H1 (cell line): ENCODE measurements around the gene TIGIT. TPM values are rescaled to one million over a fixed set of nuclear protein-coding genes. Genes with fewer than 3 reads are reported as not detected.

Source experiments
- CTCF ChIA-PET: fragments of 300-600 bp; sonication (Branson Sonifier 250); formaldehyde crosslinking; loops from one replicate; lab custom pipeline; 2021; ENCODE audit not compliant: partially characterized antibody; lab: Charles Lee
- POLR2A ChIA-PET: fragments of 300-600 bp; sonication (Branson Sonifier 250); formaldehyde crosslinking; loops from one replicate; lab custom pipeline; 2021; ENCODE audit warnings: inconsistent platforms; ENCODE audit not compliant: partially characterized antibody; lab: Charles Lee
- DNase-seq, 2 experiments: peaks; one replicate each; pipeline versions ENCODE4 v3.0.0 to v3.0.0-alpha.2; 2010 to 2022; ENCODE audit warnings: low spot score in 2 of 2, low read depth in 1 of 2, mixed read lengths in 1 of 2
- FAIRE-seq: peaks from 2 replicates; lab custom pipeline; 2011; peaks lifted over from hg19 to GRCh38; lab: Jason Lieb, UNC
- H2AFZ ChIP-seq: 2 replicates; pipeline ENCODE4 v1.8.1; 2012; ENCODE audit warnings: low read length, inconsistent platforms
- H2AK5ac ChIP-seq: 2 replicates; pipeline ENCODE4 v1.6.1; 2013; ENCODE audit warnings: low read depth, low read length
- H2BK120ac ChIP-seq: replicated peaks from 2 replicates; pipeline ENCODE3; 2013; ENCODE audit warnings: low read depth, low read length, inconsistent platforms
- H2BK12ac ChIP-seq: 2 replicates; pipeline ENCODE4 v1.6.1; 2013; ENCODE audit warnings: low read depth, low read length
- H2BK15ac ChIP-seq: 2 replicates; pipeline ENCODE4 v1.6.1; 2013; ENCODE audit warnings: low read length
- H2BK20ac ChIP-seq: 2 replicates; pipeline ENCODE4 v1.6.1; 2013; ENCODE audit warnings: low read length
- H2BK5ac ChIP-seq: 2 replicates; pipeline ENCODE4 v1.6.1; 2013; ENCODE audit warnings: low read depth, low read length
- H3K14ac ChIP-seq: 2 replicates; pipeline ENCODE4 v1.6.1; 2013; ENCODE audit warnings: inconsistent platforms; ENCODE audit not compliant: insufficient read length
- H3K18ac ChIP-seq: 2 replicates; pipeline ENCODE4 v1.6.1; 2013; ENCODE audit warnings: low read length; ENCODE audit errors: extremely low read depth
- H3K23ac ChIP-seq: 2 replicates; pipeline ENCODE4 v1.6.1; 2013; ENCODE audit warnings: inconsistent platforms; ENCODE audit not compliant: insufficient read length
- H3K23me2 ChIP-seq: 2 replicates; pipeline ENCODE4 v1.6.1; 2013; ENCODE audit warnings: low read depth, low read length
- H3K27ac ChIP-seq: 2 replicates; pipeline ENCODE4 v1.6.1; 2011; ENCODE audit warnings: low read depth, low read length, inconsistent platforms
- H3K27me3 ChIP-seq, 4 experiments: replicated peaks in 1 of 4; 1 replicate in 1 of 4; 2 replicates in 3 of 4; pipeline versions ENCODE4 v1.6.1 to v1.8.1; 2011 to 2013; ENCODE audit warnings: low read length in 3 of 4, mild to moderate bottlenecking in 3 of 4, inconsistent platforms in 2 of 4, mixed read lengths in 2 of 4, moderate library complexity in 1 of 4; ENCODE audit not compliant: control insufficient read depth in 3 of 4, insufficient read depth in 3 of 4; ENCODE audit errors: extremely low read depth in 1 of 4
- H3K36me3 ChIP-seq, 4 experiments: 2 replicates each; pipeline versions ENCODE4 v1.6.1 to v1.8.1; 2011 to 2013; ENCODE audit warnings: mild to moderate bottlenecking in 4 of 4, low read length in 3 of 4, moderate library complexity in 2 of 4, control low read depth in 1 of 4, inconsistent platforms in 1 of 4; ENCODE audit not compliant: insufficient read depth in 4 of 4, control insufficient read depth in 2 of 4
- H3K4ac ChIP-seq: replicated peaks from 2 replicates; pipeline ENCODE3; 2013; ENCODE audit warnings: low read length, low read depth, mixed read lengths, inconsistent platforms; ENCODE audit not compliant: insufficient read length
- H3K4me1 ChIP-seq, 4 experiments: replicated peaks in 1 of 4; 1 replicate in 1 of 4; 2 replicates in 3 of 4; pipeline versions ENCODE4 v1.6.1 to v1.8.1; 2011 to 2013; ENCODE audit warnings: low read length in 3 of 4, inconsistent platforms in 2 of 4, mixed read lengths in 1 of 4; ENCODE audit not compliant: insufficient read depth in 4 of 4, control insufficient read depth in 3 of 4
- H3K4me2 ChIP-seq, 2 experiments: 2 replicates each; pipeline versions ENCODE4 v1.6.1 to v1.8.1; 2011 to 2013; ENCODE audit warnings: low read depth in 2 of 2, low read length in 2 of 2, control low read depth in 1 of 2, inconsistent platforms in 1 of 2, mild to moderate bottlenecking in 1 of 2; ENCODE audit not compliant: insufficient read depth in 1 of 2
- H3K4me3 ChIP-seq, 4 experiments: fragments of 200-600, 300-600 bp in 1 of 4; sonication (generic), shearing (Covaris generic), sonication (Bioruptor Twin) in 1 of 4; 2 replicates each; pipeline versions ENCODE4 v1.5.1 to v1.8.1; 2011 to 2016; ENCODE audit warnings: low read length in 4 of 4, low read depth in 3 of 4, control low read depth in 2 of 4, inconsistent platforms in 2 of 4, mild to moderate bottlenecking in 2 of 4, mixed read lengths in 1 of 4, moderate library complexity in 1 of 4; ENCODE audit not compliant: insufficient read depth in 2 of 4; ENCODE audit errors: extremely low read depth in 1 of 4
- H3K56ac ChIP-seq: replicated peaks from 2 replicates; pipeline ENCODE3; 2013; ENCODE audit warnings: low read depth, mild to moderate bottlenecking, mixed read lengths, low read length, inconsistent platforms; ENCODE audit not compliant: insufficient read length
- H3K79me1 ChIP-seq: 2 replicates; pipeline ENCODE4 v1.6.1; 2013; ENCODE audit warnings: low read depth, low read length, control low read depth
- H3K79me2 ChIP-seq, 2 experiments: 2 replicates each; pipeline versions ENCODE4 v1.6.1 to v1.8.1; 2012 to 2013; ENCODE audit warnings: low read length in 2 of 2, mild to moderate bottlenecking in 2 of 2, inconsistent platforms in 1 of 2; ENCODE audit not compliant: insufficient read depth in 2 of 2, control insufficient read depth in 1 of 2
- H3K9ac ChIP-seq, 4 experiments: replicated peaks in 1 of 4; 1 replicate in 1 of 4; 2 replicates in 3 of 4; pipeline versions ENCODE4 v1.6.1 to v1.8.1; 2011 to 2013; ENCODE audit warnings: low read depth in 3 of 4, low read length in 3 of 4, control low read depth in 2 of 4, mild to moderate bottlenecking in 2 of 4, moderate library complexity in 2 of 4, inconsistent platforms in 1 of 4; ENCODE audit errors: extremely low read depth in 1 of 4
- H3K9me3 ChIP-seq, 2 experiments: 2 replicates each; pipeline versions ENCODE4 v1.6.1 to v1.8.1; 2012 to 2013; ENCODE audit warnings: mild to moderate bottlenecking in 2 of 2, moderate library complexity in 2 of 2, control low read depth in 1 of 2, inconsistent platforms in 1 of 2, low read depth in 1 of 2, low read length in 1 of 2, mixed read lengths in 1 of 2; ENCODE audit not compliant: insufficient read depth in 2 of 2
- H4K20me1 ChIP-seq, 2 experiments: replicated peaks in 1 of 2; 2 replicates each; pipeline versions ENCODE3 to v1.8.1; 2011 to 2013; ENCODE audit warnings: inconsistent platforms in 2 of 2, low read length in 2 of 2, mild to moderate bottlenecking in 1 of 2; ENCODE audit not compliant: insufficient read depth in 2 of 2, control insufficient read depth in 1 of 2
- H4K5ac ChIP-seq: 2 replicates; pipeline ENCODE4 v1.6.1; 2013; ENCODE audit warnings: low read length, low read depth, mixed read lengths, inconsistent platforms; ENCODE audit not compliant: insufficient read length
- H4K8ac ChIP-seq: 2 replicates; pipeline ENCODE4 v1.8.0; 2013; ENCODE audit warnings: mild to moderate bottlenecking, moderate library complexity, low read length, inconsistent platforms; ENCODE audit not compliant: insufficient read depth; ENCODE audit errors: extremely low read depth
- H4K91ac ChIP-seq: replicated peaks from 2 replicates; pipeline ENCODE3; 2013; ENCODE audit warnings: low read length, mixed read lengths, inconsistent platforms; ENCODE audit not compliant: insufficient read length
- BCL11A ChIP-seq, 2 experiments: IDR thresholded peaks; one replicate each; pipeline ENCODE4 v1.6.1; 2011; ENCODE audit warnings: low read depth in 2 of 2, low read length in 2 of 2, mild to moderate bottlenecking in 2 of 2
- BRCA1 ChIP-seq: IDR thresholded peaks from 2 replicates; pipeline ENCODE4 v1.6.1; 2012; ENCODE audit warnings: low read depth, low read length, improper control_type of control experiment
- CTBP2 ChIP-seq: IDR thresholded peaks from 2 replicates; pipeline ENCODE4 v1.7.0; 2011; ENCODE audit warnings: borderline replicate concordance, mild to moderate bottlenecking, moderate library complexity, mixed read lengths, low read length; ENCODE audit not compliant: insufficient read depth, insufficient read length
- KDM5A ChIP-seq: fragments of 200-600 bp; IDR thresholded peaks from 2 replicates; pipeline ENCODE4 v1.7.1; 2012; ENCODE audit warnings: mild to moderate bottlenecking, low read length, inconsistent platforms, mixed read lengths
- SP2 ChIP-seq: IDR thresholded peaks from 2 replicates; pipeline ENCODE4 v1.6.1; 2012; ENCODE audit warnings: mild to moderate bottlenecking, low read length, inconsistent platforms
- polyA plus RNA-seq, 7 experiments: library from polyadenylated mRNA; depleted of rRNA in 3 of 7; stranded (reverse) in 5 of 7; unstranded in 2 of 7; fragments of >200 nt in 5 of 7; fragments of 200-250 nt in 2 of 7; gene quantifications; 1 replicate in 5 of 7; 2 replicates in 1 of 7; 4 replicates in 1 of 7; pipeline versions ENCODE4 v1.2.1 to v1.2.3, GENCODE V29; 2011 to 2013; ENCODE audit warnings: missing spikeins in 2 of 7, mixed read lengths in 2 of 7
- total RNA-seq: library from RNA; stranded (reverse); fragmentation: NEBNext Ultra II Directional; extraction: Animal tissue kit (Norgen Biotek cat#: 25700); gene quantifications from 2 replicates; pipeline ENCODE4 v1.2.1, GENCODE V29; 2021

TIGIT gene
- total and polyA plus RNA-seq, 2 of the 8 experiments (the other 6 are each of a cell fraction or from before 2014, with no cell fraction given) = 0.02 TPM; not detected in 1

DNA sequence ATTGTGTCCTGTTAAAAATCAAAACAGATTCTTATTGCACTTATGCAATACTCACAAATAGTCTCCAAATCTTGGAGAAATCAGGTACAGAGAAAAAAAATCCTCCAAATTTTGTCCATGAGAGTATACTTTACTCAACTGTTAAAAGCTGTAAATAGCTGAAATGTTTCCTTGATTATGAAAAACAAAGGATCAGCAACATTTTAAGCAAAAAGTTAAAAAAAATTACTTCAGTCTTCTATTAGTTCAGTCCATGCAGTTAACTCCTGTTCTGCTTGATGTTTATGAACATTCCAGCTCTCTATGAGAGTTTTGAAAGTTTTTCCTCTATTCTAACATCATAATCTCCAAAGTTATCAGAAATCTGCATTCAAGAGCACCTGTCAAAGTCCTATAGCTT, 33.7 kb upstream of the TIGIT start:
- H3K9ac ChIP-seq = no peak overlapping the region

More for the DNA sequence above, 33.7 kb upstream of the TIGIT start:
- Histone ChIP-seq H4K5ac (no peak overlapping the region), H3K36me3 (no peaks in the 10 kb centered on the region), H3K23me2 (no peaks in the 10 kb centered on the region), H3K18ac (no peak overlapping the region), H3K14ac (no peak overlapping the region), H3K56ac (no peak overlapping the region), H2BK20ac (no peak overlapping the region), H3K27ac (no peak overlapping the region), H4K20me1 (no peaks in the 10 kb centered on the region), H3K27me3 (no peaks in the 10 kb centered on the region), H3K79me1 (no peaks in the 10 kb centered on the region), H3K4me2 (no peak overlapping the region), H4K91ac (no peak overlapping the region), H3K4ac (no peak overlapping the region), H4K8ac (no peak overlapping the region), H3K9me3 (peaks cover 3 to 11% of the 10 kb centered on the region in 2 experiments; a peak in 3 of 4 replicates), H2BK12ac (no peak overlapping the region), H3K23ac (no peak overlapping the region), H3K79me2 (no peaks in the 10 kb centered on the region), H2BK5ac (no peak overlapping the region), H2AK5ac (no peak overlapping the region), H3K4me3 (no peak overlapping the region), H3K4me1 (no peaks in the 10 kb centered on the region), H2BK120ac (no peak overlapping the region), H2AFZ (no peak overlapping the region), H2BK15ac (no peak overlapping the region)
- no peak for TF ChIP-seq BRCA1
- TF ChIP-seq SP2 = no peak
- TF ChIP-seq BCL11A (IDR thresholded peaks at IDR 0.05; ENCODE audit: low read depth in 2 of 2, low read length in 2 of 2) = no peak
- TF ChIP-seq CTBP2 = no peak
- no peak for TF ChIP-seq KDM5A
- ChIA-PET CTCF (interaction anchor here (1.6 kb wide), 1 partner anchor 30 kb away, joined by 3 read pairs; no protein-coding TSS in a partner anchor), POLR2A (no interaction called here)
- FAIRE-seq = no peak
- no peak for DNase-seq
